Aorta (tissue), 5 donors: ENCODE data around the gene ATG16L1. TPM values are rescaled to one million over a fixed set of nuclear protein-coding genes. Genes with fewer than 3 reads are reported as not detected.

Source experiments
- ATAC-seq: fragments of 200-7000 bp; cut with Tn5 transposase; one replicate; pipeline ENCODE4 v1.9.1; 2022; ENCODE audit warnings: moderate library complexity; ENCODE audit not compliant: low FRiP score
- DNase-seq, 2 donors: peaks; one replicate each; pipeline ENCODE4 v3.0.0-alpha.2; 2020
- H3K27ac ChIP-seq, 2 donors: one replicate each; pipeline ENCODE4 v1.5.1; 2013; ENCODE audit warnings: low read length in 2 of 2, mild to moderate bottlenecking in 2 of 2, moderate library complexity in 2 of 2, control low read depth in 1 of 2, inconsistent platforms in 1 of 2, low read depth in 1 of 2
- H3K27me3 ChIP-seq, 2 donors: one replicate each; pipeline ENCODE4 v1.6.1; 2013; ENCODE audit warnings: control low read depth in 1 of 2, low read length in 1 of 2, mild to moderate bottlenecking in 1 of 2, moderate library complexity in 1 of 2; ENCODE audit not compliant: insufficient read depth in 2 of 2, control insufficient read depth in 1 of 2
- H3K36me3 ChIP-seq, 2 donors: one replicate each; pipeline ENCODE4 v1.6.1; 2013; ENCODE audit warnings: control low read depth in 1 of 2, low read length in 1 of 2, mild to moderate bottlenecking in 1 of 2; ENCODE audit not compliant: insufficient read depth in 2 of 2, control insufficient read depth in 1 of 2
- H3K4me1 ChIP-seq, 2 donors: one replicate each; pipeline ENCODE4 v1.6.1; 2013; ENCODE audit warnings: low read length in 2 of 2, control low read depth in 1 of 2, mild to moderate bottlenecking in 1 of 2, moderate library complexity in 1 of 2; ENCODE audit not compliant: insufficient read depth in 2 of 2, control insufficient read depth in 1 of 2
- H3K4me3 ChIP-seq, 2 donors: one replicate each; pipeline ENCODE4 v1.5.1; 2013; ENCODE audit warnings: low read length in 2 of 2, control low read depth in 1 of 2, mild to moderate bottlenecking in 1 of 2
- H3K9me3 ChIP-seq: one replicate; pipeline ENCODE4 v1.6.1; 2013; ENCODE audit warnings: mild to moderate bottlenecking, low read length; ENCODE audit not compliant: control insufficient read depth
- WGBS, 2 donors: extraction: QIAGEN DNeasy Blood & Tissue Kit; methylation state at CpG; one replicate each; pipeline ENCODE4 v1.1.7; 2013; 5-methylcytosine and 5-hydroxymethylcytosine counted together
- intact Hi-C, 2 donors: fragments of 100-400 bp; cut with DNase I; formaldehyde crosslinking; loops; one replicate each; pipeline versions ENCODE4 v1.14.2 to v1.15.0; 2022
- polyA plus RNA-seq, 2 donors: library from polyadenylated mRNA; stranded (reverse); fragments of 200-250 nt; gene quantifications; one replicate each; pipeline ENCODE4 v1.2.3, GENCODE V29; 2013
- total RNA-seq, 2 donors: library from RNA; stranded (reverse); fragmentation: NEBNext Ultra II Directional; extraction: Animal tissue kit (Norgen Biotek cat#: 25700); gene quantifications; one replicate each; pipeline ENCODE4 v1.2.1, GENCODE V29; 2021
- donor health status: healthy with polysubstance abuse.
- donor health status: Bipolar disorder and iron deficiency.
- donor health status: DM: no; HTN: no; CAD: no.
- donor health status: DM: no; HTN: no; CAD: no.
- donor health status: DM: yes; HTN: yes; CAD: no.

ATG16L1 gene
- total and polyA plus RNA-seq, 4 donors = 6.4 to 30.1 (median 17.1) TPM

DNA sequence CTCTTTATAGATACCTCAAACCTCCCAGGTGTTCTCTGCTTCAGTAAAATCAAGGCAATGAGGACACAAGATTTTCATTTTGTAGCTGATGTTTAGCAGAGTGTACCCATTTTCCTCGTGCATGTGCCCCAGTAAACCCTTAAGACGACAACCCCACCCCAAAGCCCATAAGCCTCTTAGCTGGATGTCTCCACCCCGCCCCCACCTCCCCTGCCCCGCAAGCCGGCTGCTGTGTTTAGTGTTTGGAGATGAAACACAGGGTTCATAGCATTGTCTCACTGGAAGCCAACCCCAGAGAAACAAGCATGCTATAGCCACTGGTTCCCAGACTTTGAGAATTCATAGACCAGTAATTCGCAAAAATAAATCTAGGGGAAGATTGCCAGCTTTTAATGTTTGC is 50.3 kb downstream of the ATG16L1 start:
- ATAC-seq (no peak), DNase-seq (no peak)
- Histone ChIP-seq H3K4me1 (no peaks in the 10 kb centered on the region), H3K4me3 (no peak overlapping the region), H3K9me3 (no peaks in the 10 kb centered on the region), H3K27ac (no peak overlapping the region), H3K27me3 (no peaks in the 10 kb centered on the region), H3K36me3 (no peaks in the 10 kb centered on the region)
- intact Hi-C loops = no loop called here
- 32 to 37% methylated on average over 6 of the region's 6 CpGs for WGBS, 2 donors

DNA sequence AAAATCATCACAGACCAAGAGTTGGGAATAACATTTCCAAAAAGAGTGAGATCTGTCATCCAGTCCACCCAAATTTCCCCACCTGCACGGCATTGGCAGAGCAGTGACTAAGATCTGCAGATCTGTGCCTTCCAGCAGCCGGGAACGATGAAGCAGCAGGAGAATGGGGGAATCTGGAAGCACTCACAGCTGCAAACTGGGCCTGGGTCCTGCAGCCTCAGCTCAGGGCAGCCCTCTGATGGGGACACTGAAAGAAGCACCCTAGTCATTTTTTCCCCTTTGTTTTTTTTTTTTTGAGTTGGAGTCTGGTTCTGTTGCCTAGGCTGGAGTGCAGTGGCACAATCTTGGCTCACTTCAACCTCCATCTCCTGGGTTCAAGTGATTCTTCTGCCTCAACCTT is 51.8 kb downstream of the ATG16L1 start:
- Histone ChIP-seq H3K27ac (no peak overlapping the region), H3K4me3 (no peak overlapping the region), H3K9me3 (no peaks in the 10 kb centered on the region), H3K4me1 (no peaks in the 10 kb centered on the region), H3K27me3 (no peaks in the 10 kb centered on the region), H3K36me3 (no peaks in the 10 kb centered on the region)
- DNase-seq (no peak), ATAC-seq (no peak)
- intact Hi-C loops = no loop called here
- WGBS, 2 donors = 95 to 100% methylated on average over 3 of the region's 3 CpGs

DNA sequence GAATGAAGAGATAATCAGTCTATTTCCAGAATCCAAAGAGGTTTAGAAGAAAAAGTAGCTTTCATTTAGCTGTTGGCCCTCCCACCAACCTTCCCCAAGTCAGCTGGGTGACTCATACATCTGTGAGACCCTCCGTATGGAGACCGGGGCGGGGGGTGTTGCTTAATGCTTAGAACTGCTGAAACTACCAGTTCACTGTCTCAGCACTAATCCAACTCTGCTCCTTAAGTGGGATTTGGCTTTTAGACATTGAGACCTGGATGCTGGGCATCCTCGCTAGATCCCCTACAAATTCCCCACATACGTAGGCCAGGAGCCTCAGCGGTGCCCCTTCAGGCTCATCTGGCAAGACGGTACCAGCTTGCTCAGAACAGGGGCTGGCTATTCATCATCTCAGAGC is 56.1 kb downstream of the ATG16L1 start, which contains the start of gene SAG:
SAG (plus strand) TSS at position 252 of the 400 bp plus-strand sequence. CDS start 1,374 bp downstream, outside the sequence.
- no peaks in the 10 kb centered on the region for H3K36me3 ChIP-seq
- 87% methylated on average over 7 of the region's 7 CpGs for WGBS, 2 donors
- H3K4me1 ChIP-seq = no peaks in the 10 kb centered on the region
- no peak for DNase-seq
- no peaks in the 10 kb centered on the region for H3K9me3 ChIP-seq
- H3K27me3 ChIP-seq = no peaks in the 10 kb centered on the region
- intact Hi-C loops = no loop called here
- no peak within 1 kb of the TSS for H3K4me3 ChIP-seq
- ATAC-seq = no peak
- H3K27ac ChIP-seq = no peak within 1 kb of the TSS

DNA sequence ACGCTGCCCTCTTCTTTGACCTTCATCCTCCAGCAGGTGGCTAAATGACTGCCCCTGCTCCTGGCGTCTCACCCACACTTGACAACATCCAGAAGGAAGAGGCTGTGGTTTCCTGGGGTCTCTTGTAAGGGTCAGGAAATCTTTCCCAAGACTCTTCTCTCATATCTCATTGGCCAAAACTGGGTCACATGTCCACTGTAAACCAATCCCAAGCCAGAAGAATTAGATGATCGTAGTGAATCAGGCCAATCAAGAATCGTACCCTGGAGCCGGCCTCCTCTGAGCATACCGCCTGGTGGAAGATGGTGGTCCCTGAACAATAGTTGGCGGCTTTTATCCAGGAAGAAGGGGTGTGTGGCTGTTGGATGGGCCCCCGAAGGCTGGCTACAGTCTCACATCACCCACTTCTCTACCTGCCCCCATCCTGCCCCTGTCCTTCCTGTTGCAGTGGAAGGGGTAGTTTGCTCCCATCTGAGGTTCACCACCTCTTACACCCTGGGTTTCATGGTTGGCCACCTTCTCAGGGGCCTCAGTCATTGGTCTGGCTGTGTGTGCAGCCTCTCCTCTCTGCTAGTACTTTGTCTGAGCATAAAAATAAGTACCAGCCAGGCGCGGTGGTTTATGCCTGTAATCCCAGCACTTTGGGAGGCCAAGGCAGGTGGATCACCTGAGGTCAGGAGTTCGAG is 59.9 kb downstream of the ATG16L1 start:
- intact Hi-C loops = no loop called here

DNA sequence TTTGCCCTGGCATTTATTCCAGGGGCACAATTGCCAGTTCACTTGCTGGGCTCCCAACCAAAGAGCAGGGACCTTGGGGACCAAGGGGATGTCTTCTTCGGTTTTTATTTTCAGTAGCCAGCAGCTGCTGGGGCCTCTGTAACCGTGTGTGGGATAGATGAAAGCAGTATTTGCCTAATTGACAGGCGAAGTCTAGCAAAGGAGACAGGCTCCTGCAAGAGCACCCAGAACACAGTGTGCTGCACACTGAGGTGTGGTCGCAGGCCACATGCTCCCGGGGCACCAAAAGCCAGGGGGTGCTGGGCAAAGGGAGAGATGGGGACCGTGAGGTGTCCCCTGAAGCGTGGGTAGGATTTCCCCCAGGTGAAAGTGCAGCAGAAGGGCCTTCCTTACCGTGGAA is 61.4 kb downstream of the ATG16L1 start:
- H3K4me3 ChIP-seq = no peak overlapping the region
- WGBS, 2 donors = 75 to 78% methylated on average over 8 of the region's 8 CpGs
- H3K4me1 ChIP-seq = no peaks in the 10 kb centered on the region
- no peak for ATAC-seq
- no peaks in the 10 kb centered on the region for H3K27me3 ChIP-seq
- intact Hi-C loops = no loop called here
- no peaks in the 10 kb centered on the region for H3K36me3 ChIP-seq
- H3K9me3 ChIP-seq = no peaks in the 10 kb centered on the region
- no peak overlapping the region for H3K27ac ChIP-seq
- DNase-seq = no peak

More for the DNA sequence above, 59.9 kb downstream of the ATG16L1 start:
- ATAC-seq = no peak
- no peak for DNase-seq
- H3K9me3 ChIP-seq = no peaks in the 10 kb centered on the region
- H3K27me3 ChIP-seq = no peaks in the 10 kb centered on the region
- H3K4me1 ChIP-seq = no peaks in the 10 kb centered on the region
- 87 to 92% methylated on average over 10 to 11 of the region's 11 CpGs for WGBS, 2 donors
- no peak overlapping the region for H3K4me3 ChIP-seq
- H3K27ac ChIP-seq = no peak overlapping the region
- no peaks in the 10 kb centered on the region for H3K36me3 ChIP-seq

DNA sequence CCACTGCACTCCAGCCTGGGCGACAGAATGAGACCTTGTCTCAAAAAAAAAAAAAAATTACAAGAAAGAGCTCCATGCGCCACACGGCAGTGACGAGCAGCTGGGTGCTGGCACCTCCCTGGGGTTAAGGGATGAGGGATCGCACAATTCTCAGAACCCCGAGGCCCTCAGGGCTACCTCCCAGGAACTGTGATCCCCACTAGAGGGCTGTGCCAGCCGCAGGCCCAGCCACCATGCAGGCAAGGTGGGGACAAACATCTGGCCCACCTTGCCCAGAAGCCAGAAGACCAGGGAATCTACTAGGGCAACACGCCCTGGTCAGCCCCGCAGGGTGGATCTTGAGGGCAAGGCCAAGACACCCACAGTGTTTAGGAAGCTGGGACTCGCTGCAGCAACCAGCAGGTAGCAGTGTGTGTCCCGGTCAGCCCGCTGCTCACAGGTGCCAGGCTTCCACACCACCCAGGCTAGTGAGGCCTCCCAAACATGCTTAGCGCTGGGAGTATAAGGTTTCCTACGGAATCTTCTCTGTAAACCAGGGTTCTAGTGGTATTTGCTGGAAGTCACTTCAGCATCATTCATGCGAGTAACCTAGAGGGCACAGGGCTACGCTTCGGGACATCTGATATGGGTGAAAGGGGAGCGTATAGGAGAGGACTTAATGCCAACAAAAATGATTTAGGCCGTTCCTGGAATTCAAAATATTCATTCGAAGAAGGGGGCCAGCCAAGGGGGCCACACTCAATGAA is 62.9 kb downstream of the ATG16L1 start:
- H3K36me3 ChIP-seq = no peaks in the 10 kb centered on the region
- H3K4me1 ChIP-seq = no peaks in the 10 kb centered on the region
- DNase-seq (no peak), ATAC-seq (no peak)
- no peaks in the 10 kb centered on the region for H3K9me3 ChIP-seq
- no peak overlapping the region for H3K4me3 ChIP-seq
- 88 to 89% methylated on average over 20 of the region's 20 CpGs for WGBS, 2 donors
- no peaks in the 10 kb centered on the region for H3K27me3 ChIP-seq
- intact Hi-C loops = no loop called here
- no peak overlapping the region for H3K27ac ChIP-seq

DNA sequence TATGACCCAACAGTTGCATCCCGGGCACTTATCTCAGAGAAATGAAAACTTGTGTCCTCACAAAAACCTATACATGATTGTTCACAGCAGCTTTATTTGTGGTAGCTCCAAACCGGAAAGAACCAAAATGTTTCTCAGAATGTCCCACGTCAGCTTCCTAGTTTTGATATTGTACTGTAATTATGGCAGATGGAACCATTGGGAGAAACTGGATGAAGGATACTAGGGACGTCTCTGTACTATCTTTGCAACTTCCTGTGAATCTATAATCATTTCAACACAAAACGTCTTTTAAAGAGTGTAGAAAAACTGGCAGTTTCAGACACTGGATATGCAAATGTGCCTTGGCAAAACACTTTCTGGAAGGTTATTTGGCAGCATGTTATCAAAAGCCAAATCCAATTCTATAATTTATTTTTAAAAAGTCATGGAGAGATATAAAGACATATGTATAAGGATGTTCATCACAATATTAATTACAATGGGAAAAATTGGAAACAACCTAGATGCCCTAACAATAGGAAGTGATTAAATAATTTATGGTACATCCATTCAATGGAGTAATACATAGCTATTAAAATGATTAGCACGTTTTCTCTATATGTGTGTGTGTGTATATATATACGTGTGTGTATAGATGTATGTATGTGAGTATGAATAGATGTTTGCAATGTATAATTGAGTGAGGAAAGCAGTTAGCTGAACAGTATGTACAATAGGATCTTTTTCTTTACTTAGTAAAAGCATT is 65.9 kb downstream of the ATG16L1 start:
- H3K27ac ChIP-seq = no peak overlapping the region
- intact Hi-C loops = no loop called here

DNA sequence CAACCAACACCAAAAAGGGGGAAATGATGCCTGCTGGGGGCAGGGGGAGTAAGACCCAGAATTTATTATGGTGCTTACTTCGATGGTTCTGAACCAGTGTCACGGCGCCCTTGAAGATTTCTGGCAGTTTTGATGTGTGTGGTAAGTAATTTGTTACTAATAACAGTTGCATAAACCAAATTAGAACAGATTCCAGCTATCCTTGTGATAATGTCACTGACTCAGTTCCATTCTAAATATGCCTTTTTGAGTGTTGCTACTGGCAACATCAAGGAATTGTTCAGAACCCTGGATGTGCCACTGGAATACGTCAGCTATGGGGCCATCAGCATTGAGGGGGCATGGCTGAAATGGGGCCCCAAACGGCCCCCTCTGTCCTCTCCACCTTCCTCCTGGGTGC is 67.8 kb downstream of the ATG16L1 start:
- H3K36me3 ChIP-seq = no peaks in the 10 kb centered on the region
- no peaks in the 10 kb centered on the region for H3K4me1 ChIP-seq
- 70 to 81% methylated on average over 5 of the region's 5 CpGs for WGBS, 2 donors
- no peaks in the 10 kb centered on the region for H3K27me3 ChIP-seq
- ATAC-seq = no peak
- no peak overlapping the region for H3K4me3 ChIP-seq
- intact Hi-C loops = no loop called here
- H3K27ac ChIP-seq = no peak overlapping the region
- DNase-seq = no peak
- H3K9me3 ChIP-seq = no peaks in the 10 kb centered on the region

More for the DNA sequence above, 65.9 kb downstream of the ATG16L1 start:
- WGBS, 2 donors = 70 to 71% methylated on average over 7 of the region's 7 CpGs
- Histone ChIP-seq H3K4me3 (no peak overlapping the region), H3K4me1 (no peaks in the 10 kb centered on the region), H3K36me3 (no peaks in the 10 kb centered on the region), H3K9me3 (no peaks in the 10 kb centered on the region), H3K27me3 (no peaks in the 10 kb centered on the region)
- DNase-seq = no peak
- ATAC-seq = no peak
